ENCODE measurements around the gene SAGE1.
A peak's percentile ranks its signal among the peaks of the same experiment; 100 is the strongest.
"Not testable (repeated sequence)": the region's sequence is repeated elsewhere in the genome, so short reads cannot be mapped to it uniquely, and the experiment has no call there.

SAGE1 gene, protein sequence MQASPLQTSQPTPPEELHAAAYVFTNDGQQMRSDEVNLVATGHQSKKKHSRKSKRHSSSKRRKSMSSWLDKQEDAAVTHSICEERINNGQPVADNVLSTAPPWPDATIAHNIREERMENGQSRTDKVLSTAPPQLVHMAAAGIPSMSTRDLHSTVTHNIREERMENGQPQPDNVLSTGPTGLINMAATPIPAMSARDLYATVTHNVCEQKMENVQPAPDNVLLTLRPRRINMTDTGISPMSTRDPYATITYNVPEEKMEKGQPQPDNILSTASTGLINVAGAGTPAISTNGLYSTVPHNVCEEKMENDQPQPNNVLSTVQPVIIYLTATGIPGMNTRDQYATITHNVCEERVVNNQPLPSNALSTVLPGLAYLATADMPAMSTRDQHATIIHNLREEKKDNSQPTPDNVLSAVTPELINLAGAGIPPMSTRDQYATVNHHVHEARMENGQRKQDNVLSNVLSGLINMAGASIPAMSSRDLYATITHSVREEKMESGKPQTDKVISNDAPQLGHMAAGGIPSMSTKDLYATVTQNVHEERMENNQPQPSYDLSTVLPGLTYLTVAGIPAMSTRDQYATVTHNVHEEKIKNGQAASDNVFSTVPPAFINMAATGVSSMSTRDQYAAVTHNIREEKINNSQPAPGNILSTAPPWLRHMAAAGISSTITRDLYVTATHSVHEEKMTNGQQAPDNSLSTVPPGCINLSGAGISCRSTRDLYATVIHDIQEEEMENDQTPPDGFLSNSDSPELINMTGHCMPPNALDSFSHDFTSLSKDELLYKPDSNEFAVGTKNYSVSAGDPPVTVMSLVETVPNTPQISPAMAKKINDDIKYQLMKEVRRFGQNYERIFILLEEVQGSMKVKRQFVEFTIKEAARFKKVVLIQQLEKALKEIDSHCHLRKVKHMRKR

DNA sequence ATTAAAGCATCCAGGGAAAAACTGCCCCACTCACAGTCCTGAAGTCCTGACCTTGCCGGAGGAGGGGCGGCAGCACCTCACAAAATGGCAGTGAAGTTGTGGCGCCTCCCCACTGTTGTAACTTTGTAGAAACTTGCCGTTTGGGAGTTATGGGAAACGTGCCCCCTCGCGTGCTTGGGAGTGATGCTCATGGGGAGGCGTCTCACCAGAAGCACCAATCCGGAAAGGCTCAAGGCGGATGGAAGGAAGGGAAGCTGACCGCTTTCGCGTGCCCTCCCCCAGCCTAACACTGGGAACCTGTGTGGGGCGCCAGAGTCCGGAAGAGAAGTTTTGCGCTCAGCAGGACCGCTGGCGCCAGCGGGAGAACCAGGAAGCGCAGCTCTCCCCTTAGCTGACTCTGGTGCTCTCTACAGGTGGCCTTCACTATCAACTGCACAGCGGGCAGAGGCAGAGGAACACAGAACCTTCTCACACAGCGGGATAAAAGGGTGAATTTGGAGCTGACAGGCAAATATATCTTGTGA is at the start of gene SAGE1, which contains the start of gene CT45A10:
TSS of gene SAGE1 (plus strand) at position 423 of the 524 bp plus-strand sequence. CDS start 2,527 bp downstream, outside the sequence.
TSS of gene CT45A10 (minus strand) at position 151 of the 524 bp plus-strand sequence. CDS start 8,100 bp downstream, outside the sequence.
- TF ChIP-seq, protein P1, sequence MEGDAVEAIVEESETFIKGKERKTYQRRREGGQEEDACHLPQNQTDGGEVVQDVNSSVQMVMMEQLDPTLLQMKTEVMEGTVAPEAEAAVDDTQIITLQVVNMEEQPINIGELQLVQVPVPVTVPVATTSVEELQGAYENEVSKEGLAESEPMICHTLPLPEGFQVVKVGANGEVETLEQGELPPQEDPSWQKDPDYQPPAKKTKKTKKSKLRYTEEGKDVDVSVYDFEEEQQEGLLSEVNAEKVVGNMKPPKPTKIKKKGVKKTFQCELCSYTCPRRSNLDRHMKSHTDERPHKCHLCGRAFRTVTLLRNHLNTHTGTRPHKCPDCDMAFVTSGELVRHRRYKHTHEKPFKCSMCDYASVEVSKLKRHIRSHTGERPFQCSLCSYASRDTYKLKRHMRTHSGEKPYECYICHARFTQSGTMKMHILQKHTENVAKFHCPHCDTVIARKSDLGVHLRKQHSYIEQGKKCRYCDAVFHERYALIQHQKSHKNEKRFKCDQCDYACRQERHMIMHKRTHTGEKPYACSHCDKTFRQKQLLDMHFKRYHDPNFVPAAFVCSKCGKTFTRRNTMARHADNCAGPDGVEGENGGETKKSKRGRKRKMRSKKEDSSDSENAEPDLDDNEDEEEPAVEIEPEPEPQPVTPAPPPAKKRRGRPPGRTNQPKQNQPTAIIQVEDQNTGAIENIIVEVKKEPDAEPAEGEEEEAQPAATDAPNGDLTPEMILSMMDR (IDR thresholded peaks at IDR 0.05): peak; percentile 68
- no peak for TF ChIP-seq ZFX (IDR thresholded peaks at IDR 0.05; ENCODE audit: borderline replicate concordance)

DNA sequence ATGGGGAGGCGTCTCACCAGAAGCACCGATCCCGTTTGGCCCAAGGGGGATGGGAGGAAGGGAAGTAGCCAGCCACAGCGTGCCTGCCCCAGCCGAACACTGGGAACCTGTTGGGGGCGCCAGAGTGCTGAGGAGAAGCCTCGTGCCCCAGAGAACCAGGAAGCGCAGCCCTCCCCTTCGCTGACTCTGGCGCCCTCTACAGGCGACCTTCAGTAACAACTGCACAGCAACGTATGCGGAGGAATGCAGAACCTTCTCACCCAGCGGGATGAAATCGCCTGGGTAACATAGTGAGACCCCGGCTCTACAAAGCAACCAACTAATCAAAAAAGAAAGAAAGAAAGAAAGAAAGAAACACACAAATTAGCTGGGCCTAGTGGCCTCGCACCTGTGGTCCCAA is 39.1 kb upstream of the SAGE1 start, which contains the start of gene CT45A8:
TSS of gene CT45A8 (minus strand) at position 101 of the 400 bp plus-strand sequence. CDS start 3,755 bp downstream, outside the sequence.
- not testable (repeated sequence) for H3K27ac ChIP-seq

More for the DNA sequence above, at the start of gene SAGE1, which contains the start of gene CT45A10:
- no peak within 1 kb of the TSS for H3K27ac ChIP-seq

DNA sequence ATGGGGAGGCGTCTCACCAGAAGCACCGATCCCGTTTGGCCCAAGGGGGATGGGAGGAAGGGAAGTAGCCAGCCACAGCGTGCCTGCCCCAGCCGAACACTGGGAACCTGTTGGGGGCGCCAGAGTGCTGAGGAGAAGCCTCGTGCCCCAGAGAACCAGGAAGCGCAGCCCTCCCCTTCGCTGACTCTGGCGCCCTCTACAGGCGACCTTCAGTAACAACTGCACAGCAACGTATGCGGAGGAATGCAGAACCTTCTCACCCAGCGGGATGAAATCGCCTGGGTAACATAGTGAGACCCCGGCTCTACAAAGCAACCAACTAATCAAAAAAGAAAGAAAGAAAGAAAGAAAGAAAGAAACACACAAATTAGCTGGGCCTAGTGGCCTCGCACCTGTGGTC is 21.8 kb upstream of the SAGE1 start, which contains the start of gene CT45A9:
TSS of gene CT45A9 (minus strand) at position 101 of the 400 bp plus-strand sequence. CDS start 3,751 bp downstream, outside the sequence.
- H3K27ac ChIP-seq: not testable (repeated sequence)

DNA sequence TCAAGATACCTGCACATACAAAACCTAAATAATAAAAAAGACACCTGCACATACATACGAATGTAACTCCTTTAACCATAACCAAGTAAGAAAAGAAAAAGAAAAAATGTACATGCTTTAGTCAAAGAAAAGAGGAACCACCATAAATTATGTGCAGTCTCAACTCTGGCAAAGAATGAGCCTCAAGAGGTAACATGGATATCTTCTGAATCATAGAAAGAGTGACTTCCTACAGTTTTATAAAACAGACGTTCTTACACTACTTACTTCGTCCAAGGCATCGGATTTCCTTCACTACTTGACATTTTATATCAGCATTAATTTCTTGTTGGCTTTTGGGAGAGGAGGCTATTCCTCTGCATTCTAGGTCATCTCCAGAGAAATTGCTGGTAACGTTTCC is 10.8 kb upstream of the SAGE1 start:
- H3K27ac ChIP-seq: not testable (repeated sequence)

DNA sequence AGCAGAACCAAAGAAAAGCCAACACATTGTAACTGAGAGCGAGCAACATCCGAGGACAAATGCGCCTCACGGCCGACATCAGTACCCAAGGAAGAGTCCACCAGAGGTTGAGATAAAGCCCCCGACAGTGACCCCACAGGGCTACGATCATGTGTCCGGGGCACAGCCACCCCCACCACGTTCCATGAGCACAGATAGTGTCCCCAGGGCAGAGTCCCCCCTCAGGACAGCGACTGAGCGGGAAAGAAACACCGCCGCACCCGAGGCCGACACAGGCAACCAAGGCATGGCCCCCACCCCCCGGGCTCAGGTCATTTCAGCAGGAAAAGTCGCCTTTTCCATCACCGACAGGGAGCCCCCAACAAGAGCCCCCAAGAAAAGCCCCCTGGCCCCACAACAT is 5.3 kb upstream of the SAGE1 start:
- H3K27ac ChIP-seq: not testable (repeated sequence)

DNA sequence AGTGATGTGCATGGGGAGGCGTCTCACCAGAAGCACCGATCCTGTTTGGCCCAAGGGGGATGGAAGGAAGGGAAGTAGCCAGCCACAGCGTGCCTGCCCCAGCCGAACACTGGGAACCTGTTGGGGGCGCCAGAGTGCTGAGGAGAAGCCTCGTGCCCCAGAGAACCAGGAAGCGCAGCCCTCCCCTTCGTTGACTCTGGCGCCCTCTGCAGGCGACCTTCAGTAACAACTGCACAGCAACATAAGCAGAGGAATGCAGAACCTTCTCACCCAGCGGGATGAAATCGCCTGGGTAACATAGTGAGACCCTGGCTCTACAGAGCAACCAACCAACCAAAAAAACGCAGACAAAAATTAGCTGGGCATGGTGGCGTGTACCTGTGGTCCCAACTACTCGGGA is 4.5 kb upstream of the SAGE1 start:
- TF ChIP-seq, protein P1 (IDR thresholded peaks at IDR 0.05): peak; percentile 47
- not testable (repeated sequence) for H3K27ac ChIP-seq

DNA sequence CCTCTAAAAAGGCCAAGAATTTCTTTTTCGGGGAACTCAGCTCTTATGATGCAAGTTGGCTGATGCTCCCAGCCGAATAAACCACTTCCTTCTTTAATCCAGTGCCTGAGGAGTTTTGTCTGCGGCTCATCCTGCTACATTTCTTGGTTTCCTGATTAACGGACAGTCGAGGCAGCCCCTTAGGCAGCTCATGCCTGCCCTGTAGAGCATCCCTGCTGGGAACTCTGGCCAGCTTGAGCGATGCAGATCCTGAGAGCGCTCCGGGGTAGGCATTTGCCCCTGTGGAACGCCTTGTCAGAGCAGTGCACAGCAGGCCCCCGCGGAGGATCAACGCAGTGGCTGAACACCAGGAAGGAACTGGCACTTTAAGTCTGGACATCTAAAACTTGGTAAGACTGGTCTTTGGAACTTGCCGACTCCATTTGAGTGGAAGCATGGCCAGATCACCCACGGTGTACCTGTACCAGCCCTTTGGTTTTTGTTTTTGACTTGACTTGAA is 3.4 kb upstream of the SAGE1 start:
- H3K27ac ChIP-seq: no peak overlapping the region
- TF ChIP-seq, protein P1 (IDR thresholded peaks at IDR 0.05): no peak
- no peak for TF ChIP-seq ZFX (IDR thresholded peaks at IDR 0.05; ENCODE audit: borderline replicate concordance)

DNA sequence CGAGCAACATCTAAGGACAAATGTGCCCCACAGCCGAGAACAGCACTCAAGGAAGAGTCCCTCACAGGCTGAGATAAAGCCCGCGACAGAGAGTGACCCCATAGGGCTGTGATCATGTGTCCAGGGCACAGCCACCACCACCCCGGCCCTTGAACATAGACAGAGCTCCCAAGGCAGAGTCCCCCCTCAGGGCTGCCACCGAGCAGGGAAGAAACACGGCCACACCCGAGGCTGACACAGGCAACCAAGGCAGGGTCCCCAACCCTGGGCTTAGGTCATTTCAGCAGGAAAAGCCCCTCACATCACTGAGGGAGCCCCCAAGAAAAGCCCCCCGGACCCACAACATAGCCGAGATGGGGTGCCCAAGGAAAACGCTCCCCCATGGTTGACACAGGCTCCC is 735 bp upstream of the SAGE1 start:
- TF ChIP-seq, protein P1 (IDR thresholded peaks at IDR 0.05): no peak
- no peak for TF ChIP-seq ZFX (IDR thresholded peaks at IDR 0.05; ENCODE audit: borderline replicate concordance)
- no peak overlapping the region for H3K27ac ChIP-seq

DNA sequence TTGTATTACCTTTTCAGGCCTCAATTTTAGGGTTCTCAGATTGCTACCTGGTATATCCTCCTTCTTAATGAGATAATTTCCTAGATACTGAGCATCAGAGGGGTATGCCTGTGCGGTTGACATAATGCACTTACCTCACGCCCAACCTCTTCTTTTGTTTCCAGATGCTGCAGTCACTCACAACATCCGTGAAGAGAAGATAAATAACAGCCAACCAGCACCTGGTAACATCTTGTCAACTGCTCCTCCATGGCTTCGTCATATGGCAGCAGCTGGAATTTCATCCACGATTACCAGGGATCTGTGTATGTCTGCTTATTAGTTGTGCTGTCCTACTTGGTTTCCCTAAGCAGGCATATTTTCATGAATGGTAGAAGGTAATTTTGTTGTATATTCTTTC is 16.7 kb downstream of the SAGE1 start:
- H3K27ac ChIP-seq: no peak overlapping the region
- no peak for TF ChIP-seq ZFX (IDR thresholded peaks at IDR 0.05; ENCODE audit: borderline replicate concordance)
- TF ChIP-seq, protein P1 (IDR thresholded peaks at IDR 0.05): no peak

Data from 22Rv1 (cell line).